ENCODE data around the gene SLC4A5. TPM values are rescaled to one million over a fixed set of nuclear protein-coding genes. Genes with fewer than 3 reads are reported as not detected.

SLC4A5 gene
- total RNA-seq, 2 experiments from 2014 or later, result 1.1 to 2.3 TPM

GRCh38 chr2:74290066-74290465 is 53.1 kb downstream of the SLC4A5 start:
- Mint-ChIP-seq H3K27me3 (ENCODE audit: low read depth) (no peaks in the 10 kb centered on the region), H3K27ac (peak overlapping the region; percentile 72), H3K4me1 (ENCODE audit: low read depth) (peaks cover 20% of the 10 kb centered on the region), H3K4me3 (no peak overlapping the region), H3K9me3 (no peaks in the 10 kb centered on the region), H3K36me3 (ENCODE audit: low read depth) (no peaks in the 10 kb centered on the region)
- CTCF ChIA-PET, result interaction anchor here (3.8 kb wide), 1 partner anchor 44 kb away, joined by 17 read pairs; no protein-coding TSS in a partner anchor
- no peak for DNase-seq
- intact Hi-C loops (cut with micrococcal nuclease), result no loop called here

GRCh38 chr2:74286725-74287124 is 56.5 kb downstream of the SLC4A5 start:
- Mint-ChIP-seq H3K4me1 (ENCODE audit: low read depth) (peaks cover 16% of the 10 kb centered on the region), H3K4me3 (no peak overlapping the region), H3K9me3 (no peaks in the 10 kb centered on the region), H3K36me3 (ENCODE audit: low read depth) (no peaks in the 10 kb centered on the region), H3K27ac (no peak overlapping the region), H3K27me3 (ENCODE audit: low read depth) (no peaks in the 10 kb centered on the region)
- CTCF ChIA-PET, result interaction anchor here (1.1 to 1.4 kb wide), 2 partner anchors 18 to 49 kb away, joined by 3 to 6 read pairs; no protein-coding TSS in a partner anchor
- no peak for DNase-seq
- intact Hi-C loops (cut with micrococcal nuclease), result no loop called here

- intact Hi-C loops (cut with micrococcal nuclease), result no loop called here
- DNase-seq, result no peak
- H3K36me3 Mint-ChIP-seq (ENCODE audit: low read depth), result no peaks in the 10 kb centered on the region
- H3K27me3 Mint-ChIP-seq (ENCODE audit: low read depth), result no peaks in the 10 kb centered on the region
- H3K27ac Mint-ChIP-seq, result no peak overlapping the region
- no peaks in the 10 kb centered on the region for H3K9me3 Mint-ChIP-seq
- no peak overlapping the region for H3K4me3 Mint-ChIP-seq
- CTCF ChIA-PET, result interaction anchor here (2.6 kb wide), 1 partner anchor 32 kb away, joined by 5 read pairs; no protein-coding TSS in a partner anchor
- H3K4me1 Mint-ChIP-seq (ENCODE audit: low read depth), result no peaks in the 10 kb centered on the region
These were observed 61.9 kb downstream of the SLC4A5 start for GRCh38 chr2:74281141-74281975.

- no peak overlapping the region for H3K4me3 Mint-ChIP-seq
- no peaks in the 10 kb centered on the region for H3K4me1 Mint-ChIP-seq (ENCODE audit: low read depth)
- intact Hi-C loops (cut with micrococcal nuclease), result no loop called here
- DNase-seq, result no peak
- no peaks in the 10 kb centered on the region for H3K9me3 Mint-ChIP-seq
- CTCF ChIA-PET, result interaction anchor here (0.9 to 1.3 kb wide), 2 partner anchors 11 to 56 kb away, joined by 3 read pairs; no protein-coding TSS in a partner anchor
- no peaks in the 10 kb centered on the region for H3K36me3 Mint-ChIP-seq (ENCODE audit: low read depth)
- no peaks in the 10 kb centered on the region for H3K27me3 Mint-ChIP-seq (ENCODE audit: low read depth)
- H3K27ac Mint-ChIP-seq, result no peak overlapping the region
These were observed 64.5 kb downstream of the SLC4A5 start for GRCh38 chr2:74278694-74279093.

- Mint-ChIP-seq H3K27me3 (ENCODE audit: low read depth) (no peaks in the 10 kb centered on the region), H3K27ac (no peak overlapping the region), H3K4me1 (ENCODE audit: low read depth) (no peaks in the 10 kb centered on the region), H3K4me3 (no peak overlapping the region), H3K9me3 (no peaks in the 10 kb centered on the region), H3K36me3 (ENCODE audit: low read depth) (no peaks in the 10 kb centered on the region)
- DNase-seq, result no peak
- intact Hi-C loops (cut with micrococcal nuclease), result no loop called here
- CTCF ChIA-PET, result interaction anchor here (0.6 to 1.3 kb wide), 3 partner anchors 11 to 57 kb away, joined by 3 read pairs; no protein-coding TSS in a partner anchor
These were observed 65.0 kb downstream of the SLC4A5 start for GRCh38 chr2:74278176-74278575.

- H3K4me1 Mint-ChIP-seq (ENCODE audit: low read depth), result no peaks in the 10 kb centered on the region
- no peak for DNase-seq
- H3K9me3 Mint-ChIP-seq, result no peaks in the 10 kb centered on the region
- H3K4me3 Mint-ChIP-seq, result no peak overlapping the region
- intact Hi-C loops (cut with micrococcal nuclease), result no loop called here
- no peak overlapping the region for H3K27ac Mint-ChIP-seq
- no peaks in the 10 kb centered on the region for H3K36me3 Mint-ChIP-seq (ENCODE audit: low read depth)
- CTCF ChIA-PET, result interaction anchor here (0.7 to 2.5 kb wide), 4 partner anchors 9 to 126 kb away, joined by 3 to 16 read pairs (median 3); no protein-coding TSS in a partner anchor
- H3K27me3 Mint-ChIP-seq (ENCODE audit: low read depth), result no peaks in the 10 kb centered on the region
These were observed 68.0 kb downstream of the SLC4A5 start for GRCh38 chr2:74275228-74275627.

- Mint-ChIP-seq H3K27ac (no peak overlapping the region), H3K9me3 (no peaks in the 10 kb centered on the region), H3K4me3 (no peak overlapping the region), H3K27me3 (ENCODE audit: low read depth) (no peaks in the 10 kb centered on the region), H3K36me3 (ENCODE audit: low read depth) (no peaks in the 10 kb centered on the region), H3K4me1 (ENCODE audit: low read depth) (peaks cover 12% of the 10 kb centered on the region)
- intact Hi-C loops (cut with micrococcal nuclease), result loop anchor here (5.0 kb wide), 1 partner anchor 263 kb away; no protein-coding TSS in a partner anchor
- CTCF ChIA-PET, result interaction anchor here (0.6 to 6.9 kb wide), 4 partner anchors 11 to 65 kb away, joined by 3 to 58 read pairs (median 6); no protein-coding TSS in a partner anchor
- no peak for DNase-seq
These were observed 73.5 kb downstream of the SLC4A5 start for GRCh38 chr2:74269667-74270066.

- Mint-ChIP-seq H3K4me1 (ENCODE audit: low read depth) (peaks cover 12% of the 10 kb centered on the region), H3K4me3 (no peak overlapping the region), H3K9me3 (no peaks in the 10 kb centered on the region), H3K27me3 (ENCODE audit: low read depth) (no peaks in the 10 kb centered on the region), H3K36me3 (ENCODE audit: low read depth) (no peaks in the 10 kb centered on the region), H3K27ac (peak overlapping the region; percentile 53)
- CTCF ChIA-PET, result interaction anchor here (0.7 to 6.9 kb wide), 7 partner anchors 9 to 187 kb away, joined by 3 to 58 read pairs (median 4); partner anchors contain the start of gene INO80B
- peak; percentile 82 for DNase-seq
- intact Hi-C loops (cut with micrococcal nuclease), result loop anchor here (1.0 to 5.0 kb wide), 3 partner anchors 67 to 265 kb away; no protein-coding TSS in a partner anchor
These were observed 76.1 kb downstream of the SLC4A5 start for GRCh38 chr2:74267068-74267467.

GRCh38 chr2:74264281-74264680 is 78.9 kb downstream of the SLC4A5 start:
- Mint-ChIP-seq H3K4me1 (ENCODE audit: low read depth) (peaks cover 12% of the 10 kb centered on the region), H3K27ac (no peak overlapping the region), H3K36me3 (ENCODE audit: low read depth) (no peaks in the 10 kb centered on the region), H3K27me3 (ENCODE audit: low read depth) (no peaks in the 10 kb centered on the region), H3K9me3 (no peaks in the 10 kb centered on the region), H3K4me3 (no peak overlapping the region)
- DNase-seq, result no peak
- CTCF ChIA-PET, result interaction anchor here (0.8 kb wide), 1 partner anchor 71 kb away, joined by 4 read pairs; no protein-coding TSS in a partner anchor
- intact Hi-C loops (cut with micrococcal nuclease), result no loop called here

- no peak overlapping the region for H3K4me3 Mint-ChIP-seq
- H3K27ac Mint-ChIP-seq, result no peak overlapping the region
- H3K4me1 Mint-ChIP-seq (ENCODE audit: low read depth), result peaks cover 9% of the 10 kb centered on the region
- intact Hi-C loops (cut with micrococcal nuclease), result no loop called here
- DNase-seq, result no peak
- H3K9me3 Mint-ChIP-seq, result no peaks in the 10 kb centered on the region
- H3K27me3 Mint-ChIP-seq (ENCODE audit: low read depth), result no peaks in the 10 kb centered on the region
- no peaks in the 10 kb centered on the region for H3K36me3 Mint-ChIP-seq (ENCODE audit: low read depth)
- CTCF ChIA-PET, result interaction anchor here (0.7 to 1.0 kb wide), 2 partner anchors 63 to 66 kb away, joined by 3 read pairs; no protein-coding TSS in a partner anchor
These were observed 80.5 kb downstream of the SLC4A5 start for GRCh38 chr2:74262681-74263080.

- Mint-ChIP-seq H3K27me3 (ENCODE audit: low read depth) (no peaks in the 10 kb centered on the region), H3K4me3 (no peak overlapping the region), H3K9me3 (no peaks in the 10 kb centered on the region), H3K36me3 (ENCODE audit: low read depth) (no peaks in the 10 kb centered on the region), H3K27ac (no peak overlapping the region), H3K4me1 (ENCODE audit: low read depth) (peaks cover 2% of the 10 kb centered on the region)
- DNase-seq, result peak; percentile 24
- intact Hi-C loops (cut with micrococcal nuclease), result no loop called here
- CTCF ChIA-PET, result interaction anchor here (0.6 to 1.9 kb wide), 7 partner anchors 9 to 436 kb away, joined by 3 to 13 read pairs (median 3); no protein-coding TSS in a partner anchor
These were observed 81.9 kb downstream of the SLC4A5 start for GRCh38 chr2:74261204-74261864.

GRCh38 chr2:74260495-74260894 is 82.7 kb downstream of the SLC4A5 start:
- H3K27me3 Mint-ChIP-seq (ENCODE audit: low read depth), result no peaks in the 10 kb centered on the region
- no peaks in the 10 kb centered on the region for H3K4me1 Mint-ChIP-seq (ENCODE audit: low read depth)
- intact Hi-C loops (cut with micrococcal nuclease), result no loop called here
- no peak overlapping the region for H3K27ac Mint-ChIP-seq
- no peak overlapping the region for H3K4me3 Mint-ChIP-seq
- no peaks in the 10 kb centered on the region for H3K36me3 Mint-ChIP-seq (ENCODE audit: low read depth)
- no peaks in the 10 kb centered on the region for H3K9me3 Mint-ChIP-seq
- CTCF ChIA-PET, result interaction anchor here (1.2 to 1.9 kb wide), 3 partner anchors 11 to 106 kb away, joined by 3 to 13 read pairs (median 6); no protein-coding TSS in a partner anchor
- DNase-seq, result no peak

All from activated naive CD4-positive, alpha-beta T cell treated with anti-CD3 and anti-CD28 coated beads for 36 hours (primary cell).